ENCODE data around the gene IFNLR1.
A peak's percentile ranks its signal among the peaks of the same experiment; 100 is the strongest.

Gene IFNLR1

DNA sequence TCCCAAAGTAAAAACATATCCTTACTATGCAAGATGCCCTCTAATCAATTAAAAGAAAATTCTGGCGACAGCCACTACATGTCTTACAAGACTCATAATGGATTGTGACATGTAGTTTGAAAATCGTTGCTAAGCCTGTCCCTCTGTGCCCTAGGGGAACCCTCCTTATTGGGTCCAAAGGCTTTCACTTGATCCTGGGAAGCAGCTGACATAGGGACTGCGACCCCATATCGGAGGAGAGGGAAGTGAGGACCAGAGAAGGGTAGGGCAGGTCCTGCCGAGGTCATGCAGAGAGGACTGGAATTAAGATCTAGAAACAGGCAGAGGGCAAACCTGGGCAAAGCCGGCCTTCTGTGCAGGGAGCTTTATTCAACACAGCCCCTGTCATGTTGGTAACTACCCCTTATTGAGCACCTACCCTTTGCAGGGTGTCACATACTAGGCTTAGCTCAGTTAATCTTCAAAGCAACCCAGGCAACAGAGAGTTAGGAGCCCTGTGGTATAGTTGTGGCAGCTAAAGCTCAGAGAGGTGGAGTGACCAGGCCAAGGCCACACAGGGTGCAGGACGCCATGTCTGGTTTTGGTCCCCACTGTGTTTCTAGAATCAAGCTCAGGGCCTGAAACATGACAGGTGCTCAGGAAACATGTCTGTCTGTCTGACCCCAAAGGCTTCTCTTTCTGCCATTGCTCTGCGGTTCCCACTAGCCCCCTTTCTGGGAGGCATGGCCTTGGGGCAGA, 18.4 kb upstream of the IFNLR1 start:
- no peak for DNase-seq

DNA sequence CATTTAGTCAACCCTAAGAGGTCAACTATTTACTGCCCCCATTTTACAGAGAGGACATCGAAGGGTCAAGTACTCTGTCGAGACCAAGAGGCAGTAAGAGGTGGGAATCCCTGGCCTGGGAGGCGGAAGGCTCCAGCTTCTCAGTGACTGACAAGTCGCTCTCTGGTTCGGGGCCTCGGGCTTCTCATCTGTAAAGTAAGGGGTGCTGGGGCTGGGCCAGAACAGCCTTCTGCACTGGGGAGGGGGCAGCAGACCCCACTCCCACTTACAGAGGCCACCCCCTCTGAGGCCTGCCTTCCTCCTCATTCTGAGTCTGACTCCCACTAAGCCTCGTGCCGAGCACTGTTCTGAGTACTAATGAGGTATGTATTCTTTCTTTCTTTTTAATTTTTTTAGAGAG, 17.0 kb upstream of the IFNLR1 start:
- DNase-seq = no peak

DNA sequence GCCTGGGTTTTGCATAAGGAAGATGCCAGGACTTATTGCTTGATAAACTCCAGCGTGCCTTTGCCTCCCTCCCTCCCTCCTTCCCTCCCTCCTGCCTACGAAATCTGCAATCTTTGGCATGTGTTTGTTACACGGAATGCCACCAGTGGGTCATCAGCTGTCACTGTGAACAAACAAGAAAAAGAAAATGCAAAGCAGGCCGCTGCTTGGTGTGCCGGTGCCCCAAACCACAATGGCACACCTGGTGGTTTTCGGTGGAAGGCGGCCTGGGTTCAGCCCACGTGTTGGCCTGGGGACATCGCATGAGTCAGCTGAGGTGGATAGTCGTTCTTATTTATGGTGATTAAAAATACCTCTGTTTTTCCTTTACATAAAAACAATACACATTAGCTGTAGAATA, 16.3 kb upstream of the IFNLR1 start:
- no peak for DNase-seq

DNA sequence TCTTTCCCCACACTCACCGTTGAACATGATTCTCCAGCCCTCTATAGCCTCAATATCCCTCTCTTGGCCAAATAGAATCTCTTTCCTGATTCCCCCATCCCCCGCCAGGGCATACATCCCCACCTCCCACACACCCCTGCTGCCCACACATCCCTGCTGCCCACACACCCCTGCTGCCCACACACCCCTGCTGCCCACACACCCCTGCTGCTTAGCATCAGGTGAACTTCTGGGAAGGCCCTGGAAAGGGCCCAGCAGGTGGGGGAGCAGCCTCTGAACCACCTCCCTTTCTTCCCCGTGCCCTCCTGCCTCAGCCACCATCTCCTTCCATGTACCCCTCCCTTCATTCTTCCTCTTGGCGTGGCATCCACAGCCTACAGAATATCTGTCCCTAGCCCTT, 15.9 kb upstream of the IFNLR1 start:
- DNase-seq = no peak

DNA sequence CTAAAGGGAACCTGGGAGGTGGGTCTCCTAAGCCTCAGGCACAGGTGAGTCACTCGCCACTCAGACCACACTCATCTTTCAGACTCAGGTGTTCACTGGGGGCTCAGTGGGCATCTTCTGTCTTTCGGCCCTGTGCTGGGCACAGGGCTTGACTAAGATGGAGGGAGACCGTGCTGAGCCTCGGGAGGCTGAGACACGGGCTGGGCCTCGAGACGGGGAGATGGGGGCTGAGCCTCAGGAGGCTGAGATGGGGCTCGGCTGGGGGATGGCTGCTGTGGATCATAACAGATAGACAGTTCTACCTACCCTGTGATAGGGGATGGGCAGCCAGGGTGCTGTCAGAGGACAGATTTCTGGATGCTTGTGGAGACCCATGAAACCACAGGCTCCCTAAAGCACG, 15.5 kb upstream of the IFNLR1 start:
- no peak for DNase-seq

DNA sequence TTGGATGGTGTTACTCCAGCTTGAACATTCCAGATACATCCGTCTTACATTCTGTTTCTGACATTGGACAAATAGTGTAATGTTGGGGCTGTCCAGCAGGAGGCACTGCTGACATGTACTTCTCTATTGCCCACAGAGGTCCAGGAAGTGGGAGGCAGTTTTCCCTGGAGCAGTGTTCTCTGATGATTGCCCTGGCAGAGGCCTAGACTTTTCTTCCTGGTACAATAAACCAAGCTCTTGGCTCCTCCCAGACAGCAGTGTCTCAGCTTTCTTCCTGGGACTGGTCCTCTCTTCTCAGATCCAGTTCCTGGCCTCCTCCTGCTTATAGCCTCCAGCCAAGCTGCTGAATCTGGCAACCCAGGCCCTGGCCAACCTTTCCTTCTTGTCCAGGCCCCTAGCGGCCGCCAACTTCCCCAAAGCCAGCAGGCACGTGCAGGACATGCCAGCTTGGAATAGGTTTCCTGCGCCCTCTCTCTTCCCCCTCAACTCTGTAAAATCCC, 14.9 kb upstream of the IFNLR1 start:
- DNase-seq = no peak

DNA sequence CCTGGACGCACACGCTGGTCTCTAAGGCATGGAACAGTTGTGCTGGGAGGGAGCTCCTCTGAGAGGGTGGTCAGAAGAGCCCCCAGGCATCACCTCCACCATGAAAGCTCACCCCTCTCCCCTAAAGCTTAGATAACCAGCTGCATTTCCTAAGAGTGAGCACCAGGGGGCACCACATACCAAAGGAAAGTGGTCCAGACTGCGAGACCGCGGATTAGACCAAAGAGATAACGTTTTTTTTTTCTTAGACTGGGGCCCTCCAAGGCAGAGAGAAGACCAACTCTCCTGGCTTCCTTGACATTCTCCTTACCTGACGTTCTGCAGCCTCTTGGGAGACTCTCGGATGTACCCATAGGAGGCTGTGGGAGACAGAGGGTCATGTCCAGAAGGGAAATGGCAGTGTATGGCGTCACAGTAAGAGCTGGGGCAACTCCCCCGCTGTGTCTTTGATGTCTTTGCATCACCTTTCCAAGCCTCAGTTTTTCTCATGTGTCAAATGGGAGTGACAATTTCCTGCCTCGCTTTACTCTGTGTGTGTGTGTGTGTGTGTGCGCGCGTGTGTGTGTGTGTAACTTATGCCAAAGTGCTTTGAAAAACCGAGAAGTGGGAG, 12.3 kb upstream of the IFNLR1 start:
- peak; percentile 5 for DNase-seq

DNA sequence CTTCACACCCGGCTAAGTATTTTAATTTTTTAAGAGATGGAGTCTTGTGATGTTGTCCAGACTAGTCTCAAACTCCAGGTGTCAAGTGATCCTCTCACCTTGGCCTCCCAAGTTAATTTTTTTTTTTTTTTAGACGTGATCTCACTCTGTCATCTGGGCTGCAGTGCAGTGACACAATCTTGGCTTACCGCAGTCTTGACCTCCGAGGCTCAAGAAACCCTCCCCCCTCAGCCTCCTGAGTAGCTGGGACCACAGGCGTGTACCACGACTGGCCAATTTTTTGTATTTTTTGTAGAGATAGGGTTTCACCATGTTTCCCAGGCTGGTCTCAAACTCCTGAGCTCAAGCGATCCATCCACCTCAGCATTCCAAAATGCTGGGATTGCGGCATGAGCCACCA, 11.7 kb upstream of the IFNLR1 start:
- no peak for DNase-seq

DNA sequence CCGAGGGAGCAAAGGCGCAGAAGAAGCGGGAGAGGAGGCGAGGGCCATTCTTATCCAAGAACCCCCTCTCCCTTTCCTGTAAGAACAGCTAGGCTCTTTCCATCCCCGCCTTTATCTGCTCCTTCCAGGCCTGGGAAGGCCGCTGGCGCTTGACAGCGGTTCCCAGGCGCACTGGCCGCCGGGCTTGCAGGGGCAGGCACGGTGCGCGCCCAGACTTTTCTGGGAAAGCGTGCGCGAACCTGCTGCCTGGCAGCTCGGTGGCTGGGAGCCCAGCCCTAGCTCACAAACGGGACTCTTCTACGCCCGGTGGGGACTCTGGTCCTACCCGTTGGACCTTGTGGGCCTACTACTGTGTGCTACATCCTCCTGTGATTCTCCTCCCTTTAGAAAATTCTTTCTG, 8.8 kb upstream of the IFNLR1 start:
- DNase-seq = no peak

DNA sequence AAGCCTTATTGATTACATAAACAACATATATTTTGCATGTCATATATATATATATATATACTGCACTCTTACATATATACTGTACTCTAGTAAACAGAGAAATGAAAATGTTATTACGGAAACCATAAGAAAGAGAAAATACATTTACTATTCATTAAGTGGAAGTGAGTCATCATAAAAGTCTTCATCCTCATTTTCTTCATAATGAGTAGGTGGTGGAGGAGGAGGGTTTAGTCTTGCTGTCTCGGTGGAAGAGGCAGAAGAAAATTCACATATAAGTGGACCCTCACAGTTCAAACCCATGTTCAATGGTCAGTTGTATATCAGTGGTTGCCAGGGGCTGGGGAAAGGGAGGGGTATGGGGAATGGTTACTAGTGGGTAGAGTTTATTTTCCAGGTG, 8.0 kb upstream of the IFNLR1 start:
- DNase-seq = no peak

DNA sequence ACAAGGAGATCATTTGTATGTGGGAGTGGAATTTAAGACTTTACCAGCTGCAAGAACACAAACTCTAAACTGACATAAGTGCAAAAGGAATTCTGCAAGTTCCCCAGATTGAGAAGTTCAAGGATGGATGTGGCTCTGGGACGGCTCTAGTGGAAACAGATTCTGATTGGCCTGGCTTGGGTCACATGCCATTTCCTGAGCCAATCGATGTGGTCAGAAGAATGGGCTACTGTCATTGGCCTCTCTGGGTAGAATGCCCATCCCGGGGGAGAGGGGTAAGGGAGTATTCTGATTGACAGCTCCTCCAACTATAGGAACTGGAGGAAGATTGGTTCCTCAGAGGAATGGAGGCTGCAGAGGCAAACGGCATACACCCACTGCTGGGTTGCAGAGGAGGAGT, 6.0 kb upstream of the IFNLR1 start:
- DNase-seq = no peak

DNA sequence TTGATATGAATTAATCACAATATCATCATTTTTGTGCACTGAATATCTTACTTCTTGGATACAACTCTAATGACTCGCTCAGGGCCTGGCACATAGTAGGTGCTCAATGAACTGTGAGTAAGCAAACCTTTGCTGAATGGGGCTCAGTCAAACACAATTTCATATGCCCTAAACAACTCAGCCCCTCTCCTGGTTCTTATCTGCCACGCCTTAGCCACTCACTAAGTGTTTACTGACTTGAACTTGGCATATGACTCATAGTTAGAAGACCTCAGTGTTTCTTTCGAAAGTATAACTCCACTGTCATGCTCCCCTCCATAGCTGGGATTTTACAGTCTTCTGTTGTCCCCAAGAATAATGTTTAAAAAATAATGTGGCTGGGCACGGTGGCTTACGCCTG, 4.8 kb upstream of the IFNLR1 start:
- no peak for DNase-seq

DNA sequence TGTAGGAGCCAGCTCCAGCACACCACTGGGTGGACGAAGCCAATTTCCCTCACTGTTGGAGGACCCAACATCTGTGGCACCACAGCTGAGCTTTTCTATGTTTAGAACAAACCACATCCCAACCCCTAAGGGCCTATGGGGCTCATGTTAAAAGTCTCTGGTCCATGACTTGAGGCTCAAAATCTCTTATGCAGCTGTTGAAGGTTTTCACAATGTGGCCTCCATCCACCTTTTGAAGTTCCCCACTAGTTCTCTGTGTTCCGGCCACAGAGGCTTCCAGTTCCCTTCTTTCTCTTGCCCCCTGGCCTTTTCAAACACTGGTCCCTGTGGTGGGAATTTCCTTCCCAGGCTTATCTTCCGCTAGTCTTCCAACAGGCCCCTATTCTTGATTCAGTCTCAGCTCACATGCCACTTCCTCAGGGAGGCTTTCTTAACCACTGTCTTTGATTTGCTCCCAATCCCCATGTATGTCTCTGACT, 3.9 kb upstream of the IFNLR1 start:
- DNase-seq = peak; percentile 56

DNA sequence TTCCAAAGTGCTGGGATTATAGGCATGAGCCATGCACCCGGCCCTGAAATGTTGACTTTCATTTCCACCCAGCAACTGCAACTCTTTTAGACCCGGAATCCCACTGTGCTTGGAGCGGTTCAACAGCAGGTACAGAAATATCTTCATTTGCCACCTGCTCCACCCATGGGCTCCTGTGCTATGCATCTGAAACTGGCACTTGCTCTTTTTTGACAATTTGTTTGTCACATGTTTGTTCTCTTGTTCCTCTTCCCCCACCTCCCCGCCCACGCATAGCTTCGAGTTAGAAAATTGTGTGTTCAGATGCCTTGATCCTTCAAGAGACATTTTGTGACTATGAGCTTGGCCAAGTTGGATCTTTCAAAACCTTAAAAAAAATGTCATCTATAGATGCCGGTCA, 2.4 kb upstream of the IFNLR1 start:
- no peak for DNase-seq

DNA sequence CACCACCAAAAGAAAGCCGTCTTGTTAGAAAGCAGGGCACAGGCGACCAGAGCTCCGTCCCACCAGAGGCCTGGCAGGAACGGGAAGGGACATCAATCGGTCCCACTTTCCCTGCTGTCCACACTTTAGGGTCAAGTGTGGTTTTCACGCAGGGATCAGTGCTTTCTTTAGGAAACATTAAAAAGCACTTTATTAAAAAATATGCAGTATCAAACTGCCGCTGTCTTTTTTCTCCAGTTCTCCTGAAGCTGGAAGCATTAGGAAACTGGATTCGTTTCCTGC, 437 bp downstream of the IFNLR1 start:
- DNase-seq = no peak

DNA sequence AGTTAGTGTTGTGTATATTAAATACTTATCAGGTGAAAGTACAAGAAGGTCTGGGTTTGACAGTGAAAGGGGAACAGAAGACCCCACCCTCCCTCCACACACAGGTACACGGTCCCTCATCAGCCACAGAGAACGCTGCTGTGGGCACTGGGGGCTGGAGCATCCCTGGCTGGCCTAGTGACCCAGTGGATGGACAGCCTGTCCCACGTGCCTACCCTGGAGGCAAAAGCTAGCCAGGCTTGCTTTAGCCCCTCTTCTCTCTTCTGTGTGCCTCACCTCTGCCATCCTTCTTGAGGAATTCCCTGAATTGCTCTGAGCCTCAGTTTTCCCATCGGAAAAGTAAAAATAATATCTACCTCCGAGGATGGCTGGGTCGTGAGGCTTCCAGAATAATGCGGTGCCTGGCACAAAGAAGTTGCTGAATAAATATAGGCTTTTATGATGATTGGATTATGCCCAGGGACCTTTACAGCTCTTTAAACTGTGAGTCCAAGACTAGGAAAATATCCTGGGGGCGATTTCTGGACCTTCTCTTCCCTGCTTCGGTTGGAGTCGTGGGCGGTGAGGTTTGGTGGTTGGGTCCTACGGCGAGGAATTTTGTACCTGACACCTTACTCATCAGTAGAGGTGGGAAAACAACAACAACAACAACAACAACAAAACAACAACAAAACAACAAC, 918 bp downstream of the IFNLR1 start:
- DNase-seq = no peak

DNA sequence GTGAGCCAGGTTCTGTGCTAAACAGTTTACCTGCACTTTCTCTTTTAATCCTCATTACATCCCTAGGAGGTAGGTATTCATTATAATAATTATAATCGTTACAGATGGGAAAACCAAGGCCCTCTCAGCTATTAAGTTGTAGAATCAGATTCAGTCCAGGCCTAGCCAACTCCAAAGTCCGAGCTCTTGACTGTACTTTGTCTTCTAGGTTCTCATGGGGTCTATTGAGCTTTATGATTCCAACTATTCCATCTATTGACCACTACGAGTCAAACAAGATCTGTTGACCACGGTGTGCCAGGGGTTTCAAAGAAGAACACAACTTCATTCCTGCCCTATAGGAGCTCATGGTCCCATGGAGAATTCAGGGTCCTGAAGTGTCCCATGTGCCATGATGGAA, 2.0 kb downstream of the IFNLR1 start:
- no peak for DNase-seq

DNA sequence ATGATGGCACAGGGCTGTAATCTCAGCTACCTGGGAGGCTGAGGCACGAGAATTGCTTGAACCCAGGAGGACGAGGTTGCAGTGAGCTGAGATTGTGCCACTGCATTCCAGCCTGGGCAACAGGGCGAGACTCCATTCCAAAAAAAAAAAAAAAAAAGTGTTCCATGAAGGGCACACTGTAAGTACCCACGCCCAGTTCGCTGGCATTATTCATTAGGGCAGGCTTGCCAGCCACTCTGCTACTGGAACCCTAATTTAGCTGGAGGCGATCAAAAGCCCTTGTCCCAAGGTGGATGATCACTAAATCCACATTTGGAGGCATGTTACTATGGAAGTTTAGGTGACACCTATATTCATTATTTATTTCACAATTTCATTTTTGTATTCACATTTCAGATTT, 5.0 kb downstream of the IFNLR1 start:
- no peak for DNase-seq

DNA sequence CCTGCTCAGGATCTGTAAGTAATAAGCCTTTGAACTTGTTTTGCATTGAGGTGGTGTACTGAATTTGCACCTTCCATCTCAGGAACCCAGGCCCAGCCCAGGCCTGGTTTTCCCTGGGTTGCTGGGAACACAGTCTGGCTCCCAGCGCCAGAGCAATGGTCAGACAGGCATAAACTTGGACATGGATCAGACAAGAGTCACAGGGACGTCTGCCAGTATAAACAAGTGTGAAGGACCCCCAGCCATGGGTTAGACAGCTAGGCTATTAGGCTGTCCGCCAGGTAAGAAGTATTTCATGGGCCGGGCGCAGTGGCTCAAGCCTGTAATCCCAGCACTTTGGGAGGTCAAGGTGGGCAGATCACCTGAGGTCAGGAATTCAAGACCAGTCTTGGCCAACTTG, 5.5 kb downstream of the IFNLR1 start:
- no peak for DNase-seq

DNA sequence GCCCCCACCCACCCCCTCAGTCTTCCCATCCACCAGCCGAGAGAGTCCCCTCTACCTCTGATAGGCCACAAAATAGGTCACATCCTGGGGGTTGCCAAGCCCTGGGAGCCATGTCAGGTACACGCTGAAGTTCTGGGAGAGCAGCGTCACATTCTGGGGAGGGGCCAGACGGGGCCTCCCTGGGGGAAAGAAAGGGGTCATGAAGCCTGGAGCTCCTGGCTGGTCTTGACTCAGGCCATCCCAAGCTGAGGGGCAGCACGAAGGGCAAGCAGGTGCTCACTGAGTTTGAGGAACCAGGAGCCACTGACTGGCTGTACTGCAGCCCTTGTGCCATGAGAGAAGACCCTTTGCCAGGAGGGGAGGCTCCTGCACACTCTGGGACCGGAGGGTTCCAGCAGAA, 6.4 kb downstream of the IFNLR1 start:
- DNase-seq = no peak

DNA sequence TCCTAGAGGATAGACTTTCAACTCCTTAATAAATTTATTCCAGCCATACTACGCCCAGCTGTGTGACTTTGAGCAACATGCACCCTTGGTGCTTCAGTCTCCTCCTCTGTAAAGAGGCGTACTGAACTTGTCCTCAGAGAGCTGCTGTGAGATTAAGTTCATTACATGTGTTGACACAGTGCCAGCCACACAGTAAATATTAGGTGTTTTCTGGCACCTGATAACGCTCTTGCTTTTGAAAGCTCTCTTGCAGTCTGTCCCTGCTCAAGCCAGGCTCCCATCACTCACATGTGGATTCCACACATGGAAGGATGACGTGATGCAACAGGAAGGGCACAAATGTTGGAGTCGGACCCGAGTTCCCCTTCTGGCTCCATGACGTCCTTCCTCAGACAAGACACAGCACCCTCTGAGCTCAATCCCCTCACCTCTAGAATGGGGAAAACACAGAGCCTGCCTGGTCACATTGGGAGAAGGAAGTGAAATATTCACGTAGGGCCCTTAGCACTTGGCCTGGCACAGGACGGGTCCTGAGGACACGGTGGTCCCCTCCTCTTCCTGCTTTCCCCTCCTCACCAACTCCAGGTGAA, 7.7 kb downstream of the IFNLR1 start:
- DNase-seq = no peak

DNA sequence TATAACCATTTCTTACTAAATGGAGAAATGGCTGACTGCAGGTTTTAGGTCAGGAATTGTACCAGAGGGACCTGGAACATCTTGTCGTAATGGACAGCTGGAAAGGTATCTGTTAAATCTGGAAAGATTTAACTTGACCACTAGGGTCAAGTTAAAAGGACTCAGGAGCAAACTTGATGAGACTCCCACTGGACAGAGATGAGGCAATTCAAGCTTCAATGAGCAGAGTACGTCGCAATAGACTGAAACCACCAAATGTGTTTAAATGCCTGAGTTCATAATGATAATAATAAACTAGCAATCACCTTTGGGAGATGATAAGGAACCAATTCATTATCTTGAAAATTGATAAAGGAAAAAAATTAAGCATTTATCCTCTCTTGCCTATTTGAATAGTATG, 8.7 kb downstream of the IFNLR1 start:
- DNase-seq = no peak

DNA sequence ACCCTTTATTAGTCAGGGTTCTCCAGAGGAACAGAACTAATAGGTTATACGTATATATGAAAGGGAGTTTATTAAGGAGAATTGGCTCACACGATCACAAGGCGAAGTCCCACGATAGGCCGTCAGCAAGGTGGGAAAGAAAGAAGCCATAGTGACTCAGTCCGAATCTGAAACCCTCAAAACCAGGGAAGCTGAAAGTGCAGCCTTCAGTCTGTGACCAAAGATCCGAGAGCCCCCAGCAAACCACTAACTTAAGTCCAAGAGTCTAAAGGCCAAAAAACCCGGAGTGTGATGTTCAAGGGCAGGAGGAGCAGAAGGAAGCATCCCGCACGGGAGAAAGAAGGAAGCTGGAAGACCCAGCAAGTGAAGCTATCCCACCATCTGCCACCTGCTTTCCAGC, 9.9 kb downstream of the IFNLR1 start:
- no peak for DNase-seq

All from GF-D8 (cell line).